ENCODE results near the gene CDH11.

- TF ChIP-seq CTCF (IDR thresholded peaks at IDR 0.05; ENCODE audit: low read length): no peak
- no peak for TF ChIP-seq EZH2phosphoT487 (IDR thresholded peaks at IDR 0.05; ENCODE audit: low read length)
Observed at GRCh38 chr16:65083164-65083857, 38.6 kb downstream of the CDH11 start.
